AG04450 (cell line): ENCODE results near the gene ERCC3. TPM values are rescaled to one million over a fixed set of nuclear protein-coding genes. Genes with fewer than 3 reads are reported as not detected.

Experiments used
- CTCF ChIA-PET: fragments of 300-600, 350-600 bp; formaldehyde crosslinking; extraction: SDS; loops from one replicate; lab custom pipeline; 2022; ENCODE audit warnings: antibody characterized with exemption, inconsistent platforms; lab: Charles Lee
- POLR2A ChIA-PET: fragments of 350-600 bp; formaldehyde crosslinking; extraction: SDS; loops from one replicate; lab custom pipeline; 2021; ENCODE audit warnings: antibody characterized with exemption, inconsistent platforms; lab: Yijun Ruan, JAX
- DNase-seq: peaks from one replicate; pipeline ENCODE4 v3.0.0-alpha.2; 2011; ENCODE audit warnings: low read depth, low spot score
- H3K27ac ChIP-seq: one replicate; pipeline ENCODE4 v1.5.1; 2012; ENCODE audit warnings: low read depth, low read length, control low read depth
- H3K27me3 ChIP-seq: one replicate; pipeline ENCODE4 v1.6.0; 2012; ENCODE audit warnings: low read length; ENCODE audit not compliant: control insufficient read depth, insufficient read depth
- H3K4me3 ChIP-seq: 2 replicates; pipeline ENCODE4 v1.5.1; 2011; ENCODE audit warnings: mild to moderate bottlenecking, low read depth, low read length, control low read depth
- H3K9me3 ChIP-seq: 2 replicates; pipeline ENCODE4 v1.5.1; 2012; ENCODE audit warnings: low read length; ENCODE audit not compliant: control insufficient read depth, insufficient read depth
- polyA plus RNA-seq: library from polyadenylated mRNA; depleted of rRNA; stranded (reverse); fragments of >200 nt; gene quantifications from 2 replicates; pipeline ENCODE4 v1.2.3, GENCODE V29; 2011
- TF ChIP-seq, protein P1 (sequence below): IDR thresholded peaks from 2 replicates; pipeline ENCODE4 v1.5.1; 2011; ENCODE audit warnings: low read depth, low read length, control low read depth, inconsistent platforms

Gene ERCC3
- polyA plus RNA-seq, 1 experiment = 53.5 TPM

GRCh38 chr2:127293386-127293747 is 577 bp downstream of the ERCC3 start:
- Histone ChIP-seq H3K4me3 (peak overlapping the region; percentile 98), H3K9me3 (no peaks in the 10 kb centered on the region; the same call in 1 of the 2 replicates), H3K27ac (peak overlapping the region; percentile 31), H3K27me3 (no peaks in the 10 kb centered on the region)
- POLR2A ChIA-PET = interaction anchor here (1.0 to 1.1 kb wide), 3 partner anchors 101 to 382 kb away, joined by 3 to 7 read pairs (median 3); partner anchors contain the start of genes BIN1 and LIMS2
- no peak for DNase-seq
- CTCF ChIA-PET = interaction anchor here (1.2 to 3.1 kb wide), 2 partner anchors 31 to 186 kb away, joined by 3 to 12 read pairs; no protein-coding TSS in a partner anchor
- TF ChIP-seq, protein P1, sequence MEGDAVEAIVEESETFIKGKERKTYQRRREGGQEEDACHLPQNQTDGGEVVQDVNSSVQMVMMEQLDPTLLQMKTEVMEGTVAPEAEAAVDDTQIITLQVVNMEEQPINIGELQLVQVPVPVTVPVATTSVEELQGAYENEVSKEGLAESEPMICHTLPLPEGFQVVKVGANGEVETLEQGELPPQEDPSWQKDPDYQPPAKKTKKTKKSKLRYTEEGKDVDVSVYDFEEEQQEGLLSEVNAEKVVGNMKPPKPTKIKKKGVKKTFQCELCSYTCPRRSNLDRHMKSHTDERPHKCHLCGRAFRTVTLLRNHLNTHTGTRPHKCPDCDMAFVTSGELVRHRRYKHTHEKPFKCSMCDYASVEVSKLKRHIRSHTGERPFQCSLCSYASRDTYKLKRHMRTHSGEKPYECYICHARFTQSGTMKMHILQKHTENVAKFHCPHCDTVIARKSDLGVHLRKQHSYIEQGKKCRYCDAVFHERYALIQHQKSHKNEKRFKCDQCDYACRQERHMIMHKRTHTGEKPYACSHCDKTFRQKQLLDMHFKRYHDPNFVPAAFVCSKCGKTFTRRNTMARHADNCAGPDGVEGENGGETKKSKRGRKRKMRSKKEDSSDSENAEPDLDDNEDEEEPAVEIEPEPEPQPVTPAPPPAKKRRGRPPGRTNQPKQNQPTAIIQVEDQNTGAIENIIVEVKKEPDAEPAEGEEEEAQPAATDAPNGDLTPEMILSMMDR = 0 out of 2 replicates have a peak, but pooled peaks have one; percentile 0

DNA sequence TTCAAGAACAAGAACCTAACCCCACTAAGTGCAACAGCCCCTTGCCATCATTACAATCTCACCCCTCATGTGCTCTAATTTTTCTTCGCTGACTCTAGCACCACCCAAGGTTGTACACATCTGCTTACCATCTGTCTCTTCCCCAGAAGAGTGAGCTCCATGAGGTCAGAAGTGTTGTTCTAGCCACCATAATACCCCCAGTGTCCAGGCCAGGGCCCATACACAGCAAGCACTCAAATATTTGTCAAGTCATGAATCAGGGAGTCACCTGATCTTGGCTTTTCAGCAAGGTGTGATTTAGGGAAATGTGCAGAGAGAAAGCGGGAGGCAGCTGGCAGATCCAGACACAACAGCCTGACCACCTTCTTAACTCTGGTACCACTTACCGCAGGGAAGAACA is 5.7 kb downstream of the ERCC3 start:
- Histone ChIP-seq H3K4me3 (no peak overlapping the region), H3K27ac (no peak overlapping the region), H3K9me3 (no peaks in the 10 kb centered on the region; the same call in 1 of the 2 replicates), H3K27me3 (no peaks in the 10 kb centered on the region)
- TF ChIP-seq, protein P1 = no peak
- no peak for DNase-seq
- ChIA-PET POLR2A (no interaction called here), CTCF (interaction anchor here (2.1 kb wide), 1 partner anchor 191 kb away, joined by 6 read pairs; no protein-coding TSS in a partner anchor)

GRCh38 chr2:127283275-127283674 is 10.7 kb downstream of the ERCC3 start:
- H3K9me3 ChIP-seq = no peaks in the 10 kb centered on the region
- POLR2A ChIA-PET = no interaction called here
- H3K4me3 ChIP-seq = no peak overlapping the region
- TF ChIP-seq, protein P1 = no peak
- no peaks in the 10 kb centered on the region for H3K27me3 ChIP-seq
- CTCF ChIA-PET = no interaction called here
- DNase-seq = no peak
- H3K27ac ChIP-seq = no peak overlapping the region

DNA sequence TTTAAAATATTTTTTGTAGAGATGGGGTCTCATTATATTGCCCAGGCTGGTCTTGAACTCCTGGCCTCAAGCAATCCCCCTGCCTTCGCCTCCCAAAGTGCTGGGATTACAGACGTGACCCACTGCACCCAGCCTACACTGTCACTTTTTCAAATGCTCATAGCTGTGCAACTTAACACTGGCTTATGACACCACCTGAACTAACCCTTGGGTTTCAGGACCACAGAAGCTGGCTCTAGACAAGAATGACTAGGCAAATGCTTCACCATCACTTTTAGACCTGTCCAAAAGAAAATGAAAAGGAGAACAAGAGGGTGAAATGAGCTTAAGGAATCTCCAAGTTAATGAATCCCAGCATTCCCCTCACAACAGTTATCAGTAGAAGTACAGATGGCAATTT is 13.3 kb downstream of the ERCC3 start:
- ChIA-PET CTCF (interaction anchor here (2.6 kb wide), 1 partner anchor 199 kb away, joined by 9 read pairs; no protein-coding TSS in a partner anchor), POLR2A (no interaction called here)
- no peak for DNase-seq
- Histone ChIP-seq H3K27me3 (no peaks in the 10 kb centered on the region), H3K9me3 (no peaks in the 10 kb centered on the region), H3K4me3 (no peak overlapping the region), H3K27ac (no peak overlapping the region)
- TF ChIP-seq, protein P1 = no peak

DNA sequence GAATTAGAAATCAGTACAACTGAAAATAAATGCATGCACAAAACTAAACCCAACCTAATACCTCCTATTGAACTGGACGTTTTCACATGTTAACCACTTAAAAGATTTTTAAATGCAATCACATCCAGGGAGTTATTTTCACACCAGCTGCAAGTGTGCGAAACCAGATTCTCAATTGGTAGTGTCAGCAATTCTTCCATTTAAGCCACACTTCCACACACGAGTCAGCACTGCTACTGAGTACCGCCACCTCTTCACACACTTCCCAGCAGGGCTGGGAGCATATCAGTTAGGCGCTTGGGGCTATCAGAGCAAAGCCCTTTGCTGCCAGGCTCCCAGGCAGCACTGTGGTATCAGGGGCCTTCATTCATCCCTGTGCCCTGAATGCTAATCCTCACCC is 14.2 kb downstream of the ERCC3 start:
- TF ChIP-seq, protein P1 = no peak
- CTCF ChIA-PET = interaction anchor here (0.7 to 2.6 kb wide), 2 partner anchors 47 to 200 kb away, joined by 3 to 9 read pairs; no protein-coding TSS in a partner anchor
- no peak overlapping the region for H3K4me3 ChIP-seq
- H3K27ac ChIP-seq = no peak overlapping the region
- DNase-seq = no peak
- no peaks in the 10 kb centered on the region for H3K9me3 ChIP-seq
- no peaks in the 10 kb centered on the region for H3K27me3 ChIP-seq
- POLR2A ChIA-PET = no interaction called here
